ENCODE data around the gene CLK3.

- TF ChIP-seq POLR2AphosphoS5 (IDR thresholded peaks at IDR 0.05; ENCODE audit: low read depth, low read length): no peak
- no peak for TF ChIP-seq TAF1 (IDR thresholded peaks at IDR 0.05; ENCODE audit: borderline replicate concordance, insufficient read depth, low read length)
Measured at GRCh38 chr15:74593122-74593521, 22.5 kb upstream of the CLK3 start.
